Measurements from ENCODE around the gene PIH1D1. TPM values are rescaled to one million over a fixed set of nuclear protein-coding genes. Genes with fewer than 3 reads are reported as not detected.

PIH1D1 gene
- total RNA-seq, 1 donor from 2014 or later = 124 TPM

GRCh38 chr19:49434907-49435583 is 16.6 kb downstream of the PIH1D1 start:
- no peaks in the 10 kb centered on the region for H3K9me3 Mint-ChIP-seq
- H3K4me3 Mint-ChIP-seq = no peak overlapping the region
- H3K27ac Mint-ChIP-seq = no peak overlapping the region
- no peaks in the 10 kb centered on the region for H3K36me3 Mint-ChIP-seq (ENCODE audit: low read depth)
- DNase-seq (ENCODE audit: low spot score) = no peak
- intact Hi-C loops (cut with micrococcal nuclease) = no loop called here
- H3K4me1 Mint-ChIP-seq (ENCODE audit: low read depth) = peaks cover 15% of the 10 kb centered on the region
- peaks cover 89% of the 10 kb centered on the region for H3K27me3 Mint-ChIP-seq (ENCODE audit: insufficient read depth)

DNA sequence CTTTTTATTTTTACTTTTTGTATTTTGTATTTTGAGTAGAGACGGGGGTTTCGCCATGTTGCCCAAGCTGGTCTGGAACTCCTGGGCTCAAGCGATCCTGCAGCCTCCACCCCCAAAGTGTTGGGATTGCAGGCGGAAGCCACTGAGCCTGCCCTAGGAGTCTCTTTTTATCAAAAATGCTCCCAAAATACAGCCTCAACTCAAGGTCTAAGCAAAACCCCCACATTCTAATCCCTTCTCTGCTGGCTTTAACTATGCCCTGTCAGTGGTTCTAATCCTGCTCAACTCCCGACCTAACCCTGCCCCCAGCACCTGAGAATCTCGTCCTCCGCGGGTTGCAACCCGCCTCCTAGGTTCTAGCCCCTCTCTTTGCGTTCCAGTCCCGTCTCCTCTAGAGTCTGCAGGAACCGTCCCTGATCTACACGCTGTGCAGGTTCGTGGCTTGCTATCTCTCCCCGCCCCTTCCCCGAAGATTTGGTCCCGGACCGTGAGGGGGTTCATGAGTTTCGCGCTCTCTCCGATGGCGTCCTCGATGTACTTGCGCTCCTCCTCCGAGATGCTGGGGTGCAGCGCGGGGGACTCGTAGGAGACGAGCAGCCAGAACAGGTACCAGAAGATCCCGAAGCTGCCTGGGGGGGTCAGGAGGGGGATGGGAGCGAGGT is 18.2 kb downstream of the PIH1D1 start:
- no peaks in the 10 kb centered on the region for H3K36me3 Mint-ChIP-seq (ENCODE audit: low read depth)
- no peak overlapping the region for H3K27ac Mint-ChIP-seq
- no peak for DNase-seq (ENCODE audit: low spot score)
- intact Hi-C loops (cut with micrococcal nuclease) = loop anchor here (2.0 kb wide), 1 partner anchor 71 kb away; the partner anchor contains the start of genes DKKL1 and TEAD2
- no peaks in the 10 kb centered on the region for H3K9me3 Mint-ChIP-seq
- no peak overlapping the region for H3K4me3 Mint-ChIP-seq
- H3K4me1 Mint-ChIP-seq (ENCODE audit: low read depth) = peaks cover 20% of the 10 kb centered on the region
- peaks cover 87% of the 10 kb centered on the region for H3K27me3 Mint-ChIP-seq (ENCODE audit: insufficient read depth)

DNA sequence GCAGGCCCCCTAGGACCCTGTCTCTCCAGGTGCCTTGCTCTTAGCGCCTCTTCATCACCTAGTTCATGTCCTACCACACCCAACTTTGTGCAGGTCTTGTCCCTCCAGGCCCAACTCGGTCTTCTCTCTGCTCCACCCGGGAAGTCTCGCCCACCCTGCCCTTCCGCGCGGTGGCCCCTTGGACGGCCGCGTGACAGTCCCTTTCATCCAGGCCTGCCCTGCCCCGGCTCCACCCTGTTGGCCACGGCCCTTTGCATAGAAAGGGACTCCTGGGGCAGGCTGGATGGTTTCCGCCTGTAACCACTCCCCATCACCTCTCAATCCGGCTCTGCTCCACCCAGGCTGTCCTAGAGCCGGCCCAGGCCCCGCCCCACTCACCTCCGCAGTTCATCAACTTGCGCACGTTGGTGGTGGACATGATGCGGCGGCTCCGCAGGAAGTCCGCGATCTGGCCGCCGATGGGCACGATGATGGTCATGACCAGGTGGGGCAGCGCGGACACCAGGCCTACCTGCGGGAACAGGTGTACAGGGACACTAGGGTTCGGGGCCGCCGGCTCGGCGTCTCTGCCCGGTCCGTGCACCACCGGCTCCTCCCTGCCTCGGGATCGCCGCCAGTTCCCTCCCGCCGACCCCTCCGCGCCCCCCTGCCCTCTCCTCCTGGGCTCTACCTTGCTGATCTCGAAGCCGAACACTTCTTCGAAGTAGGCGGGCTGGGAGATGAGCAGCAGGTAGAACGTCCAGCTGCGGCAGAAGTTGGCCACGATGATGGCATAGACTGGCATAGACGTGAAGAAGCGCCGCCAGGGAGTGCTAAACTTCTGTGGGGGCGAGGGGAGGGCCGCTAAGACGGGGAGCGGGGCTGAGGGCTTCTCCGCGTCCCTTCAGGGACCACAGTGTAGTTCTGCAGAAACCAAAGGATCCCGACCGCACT is 19.2 kb downstream of the PIH1D1 start:
- no peaks in the 10 kb centered on the region for H3K9me3 Mint-ChIP-seq
- intact Hi-C loops (cut with micrococcal nuclease) = loop anchor here (2.0 kb wide), 1 partner anchor 70 kb away; the partner anchor contains the start of genes DKKL1 and TEAD2
- H3K4me1 Mint-ChIP-seq (ENCODE audit: low read depth) = peaks cover 28% of the 10 kb centered on the region
- no peak for DNase-seq (ENCODE audit: low spot score)
- H3K27me3 Mint-ChIP-seq (ENCODE audit: insufficient read depth) = peaks cover 85% of the 10 kb centered on the region
- no peaks in the 10 kb centered on the region for H3K36me3 Mint-ChIP-seq (ENCODE audit: low read depth)
- no peak overlapping the region for H3K4me3 Mint-ChIP-seq
- no peak overlapping the region for H3K27ac Mint-ChIP-seq

DNA sequence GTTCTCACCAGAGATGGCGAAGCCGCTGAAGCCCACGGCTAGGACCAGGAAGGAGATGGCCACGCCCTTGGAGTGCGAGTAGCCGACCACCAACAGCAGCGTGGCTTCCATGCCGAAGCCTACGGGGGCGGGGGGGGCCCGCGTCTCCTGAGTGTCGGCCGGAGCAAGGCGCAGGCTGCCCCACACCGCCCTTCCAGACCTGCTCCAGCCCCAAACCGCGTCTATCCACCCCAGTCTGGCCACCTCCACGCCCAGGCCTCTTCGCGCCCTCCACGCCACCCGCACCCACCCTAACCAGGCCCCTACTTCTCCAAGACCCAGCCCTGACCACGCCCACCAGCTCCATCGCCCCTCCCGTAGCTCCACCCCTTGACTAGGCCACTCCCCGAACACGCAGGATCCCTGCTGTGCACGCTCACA is 20.3 kb downstream of the PIH1D1 start:
- intact Hi-C loops (cut with micrococcal nuclease) = loop anchor here (1.0 kb wide), 2 partner anchors 9 to 10 kb away; partner anchors contain the start of gene SLC17A7
- H3K27ac Mint-ChIP-seq = no peak overlapping the region
- peaks cover 30% of the 10 kb centered on the region for H3K4me1 Mint-ChIP-seq (ENCODE audit: low read depth)
- H3K36me3 Mint-ChIP-seq (ENCODE audit: low read depth) = no peaks in the 10 kb centered on the region
- DNase-seq (ENCODE audit: low spot score) = no peak
- peaks cover 85% of the 10 kb centered on the region for H3K27me3 Mint-ChIP-seq (ENCODE audit: insufficient read depth)
- H3K4me3 Mint-ChIP-seq = no peak overlapping the region
- no peaks in the 10 kb centered on the region for H3K9me3 Mint-ChIP-seq

GRCh38 chr19:49430678-49431329 is 20.8 kb downstream of the PIH1D1 start:
- Mint-ChIP-seq H3K36me3 (ENCODE audit: low read depth) (no peaks in the 10 kb centered on the region), H3K27me3 (ENCODE audit: insufficient read depth) (peaks cover 85% of the 10 kb centered on the region), H3K4me1 (ENCODE audit: low read depth) (peaks cover 31% of the 10 kb centered on the region), H3K4me3 (no peak overlapping the region), H3K27ac (no peak overlapping the region), H3K9me3 (no peaks in the 10 kb centered on the region)
- DNase-seq (ENCODE audit: low spot score) = no peak
- intact Hi-C loops (cut with micrococcal nuclease) = loop anchor here (1.0 kb wide), 3 partner anchors 9 to 39 kb away; partner anchors contain the start of gene SLC17A7

DNA sequence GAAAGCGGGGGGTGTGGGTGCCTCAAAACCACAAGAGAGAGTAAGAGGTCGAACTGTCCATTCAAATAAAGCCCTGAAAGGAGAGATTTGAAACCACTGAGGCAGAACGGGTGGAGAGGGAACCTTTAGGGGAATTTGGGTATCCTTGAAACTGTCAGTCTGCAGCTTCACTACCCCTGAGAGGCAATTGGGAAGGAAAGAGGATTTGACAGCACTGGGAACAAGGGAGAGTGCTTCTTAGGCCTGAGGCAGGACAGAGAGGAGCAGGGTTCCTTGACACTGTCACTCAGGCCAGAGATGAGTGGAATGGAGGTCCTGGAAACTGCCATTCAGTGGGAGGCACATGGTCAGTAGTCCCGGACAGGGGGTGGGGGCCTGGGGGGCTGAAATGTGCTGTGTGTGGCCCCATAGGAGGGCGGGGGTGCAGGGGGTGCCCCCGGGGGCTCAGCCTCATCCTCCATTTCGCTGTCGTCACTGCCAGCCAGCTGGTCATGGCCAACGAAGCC is 21.4 kb downstream of the PIH1D1 start:
- Mint-ChIP-seq H3K9me3 (no peaks in the 10 kb centered on the region), H3K4me3 (no peak overlapping the region), H3K4me1 (ENCODE audit: low read depth) (peaks cover 35% of the 10 kb centered on the region), H3K36me3 (ENCODE audit: low read depth) (no peaks in the 10 kb centered on the region), H3K27ac (no peak overlapping the region), H3K27me3 (ENCODE audit: insufficient read depth) (peaks cover 85% of the 10 kb centered on the region)
- DNase-seq (ENCODE audit: low spot score) = no peak
- intact Hi-C loops (cut with micrococcal nuclease) = loop anchor here (1.0 kb wide), 1 partner anchor 38 kb away; no protein-coding TSS in a partner anchor

GRCh38 chr19:49428547-49429451 is 22.8 kb downstream of the PIH1D1 start:
- no peaks in the 10 kb centered on the region for H3K36me3 Mint-ChIP-seq (ENCODE audit: low read depth)
- no peaks in the 10 kb centered on the region for H3K9me3 Mint-ChIP-seq
- no peak overlapping the region for H3K4me3 Mint-ChIP-seq
- H3K4me1 Mint-ChIP-seq (ENCODE audit: low read depth) = peaks cover 39% of the 10 kb centered on the region
- DNase-seq (ENCODE audit: low spot score) = no peak
- intact Hi-C loops (cut with micrococcal nuclease) = no loop called here
- H3K27ac Mint-ChIP-seq = no peak overlapping the region
- peaks cover 86% of the 10 kb centered on the region for H3K27me3 Mint-ChIP-seq (ENCODE audit: insufficient read depth)

GRCh38 chr19:49427855-49428546 is 23.6 kb downstream of the PIH1D1 start:
- Mint-ChIP-seq H3K27ac (no peak overlapping the region), H3K9me3 (no peaks in the 10 kb centered on the region), H3K27me3 (ENCODE audit: insufficient read depth) (peaks cover 83% of the 10 kb centered on the region), H3K4me1 (ENCODE audit: low read depth) (peaks cover 44% of the 10 kb centered on the region), H3K36me3 (ENCODE audit: low read depth) (no peaks in the 10 kb centered on the region), H3K4me3 (peak overlapping the region; percentile 13)
- no peak for DNase-seq (ENCODE audit: low spot score)
- intact Hi-C loops (cut with micrococcal nuclease) = no loop called here

- Mint-ChIP-seq H3K4me1 (ENCODE audit: low read depth) (peaks cover 50% of the 10 kb centered on the region), H3K4me3 (no peak overlapping the region), H3K36me3 (ENCODE audit: low read depth) (no peaks in the 10 kb centered on the region), H3K27ac (no peak overlapping the region), H3K9me3 (no peaks in the 10 kb centered on the region), H3K27me3 (ENCODE audit: insufficient read depth) (peaks cover 83% of the 10 kb centered on the region)
- DNase-seq (ENCODE audit: low spot score) = no peak
- intact Hi-C loops (cut with micrococcal nuclease) = no loop called here
These were observed 24.3 kb downstream of the PIH1D1 start for GRCh38 chr19:49427339-49427738.

- no peak overlapping the region for H3K27ac Mint-ChIP-seq
- peaks cover 60% of the 10 kb centered on the region for H3K4me1 Mint-ChIP-seq (ENCODE audit: low read depth)
- no peak for DNase-seq (ENCODE audit: low spot score)
- no peaks in the 10 kb centered on the region for H3K9me3 Mint-ChIP-seq
- intact Hi-C loops (cut with micrococcal nuclease) = no loop called here
- H3K36me3 Mint-ChIP-seq (ENCODE audit: low read depth) = peaks cover 2% of the 10 kb centered on the region
- H3K4me3 Mint-ChIP-seq = no peak overlapping the region
- peaks cover 85% of the 10 kb centered on the region for H3K27me3 Mint-ChIP-seq (ENCODE audit: insufficient read depth)
These were observed 25.6 kb downstream of the PIH1D1 start for GRCh38 chr19:49425922-49426592.

- DNase-seq (ENCODE audit: low spot score) = no peak
- H3K9me3 Mint-ChIP-seq = no peaks in the 10 kb centered on the region
- no peak within 1 kb of the TSS for H3K27ac Mint-ChIP-seq
- peaks cover 61% of the 10 kb centered on the region for H3K4me1 Mint-ChIP-seq (ENCODE audit: low read depth)
- H3K27me3 Mint-ChIP-seq (ENCODE audit: insufficient read depth) = peaks cover 86% of the 10 kb centered on the region
- H3K4me3 Mint-ChIP-seq = no peak within 1 kb of the TSS
- peaks cover 2% of the 10 kb centered on the region for H3K36me3 Mint-ChIP-seq (ENCODE audit: low read depth)
- intact Hi-C loops (cut with micrococcal nuclease) = no loop called here
These were observed 26.4 kb downstream of the PIH1D1 start, which contains the start of gene GFY for GRCh38 chr19:49425178-49425577. Gene GFY (plus strand): TSS chr19:49425388. CDS start chr19:49426431, 1,043 bp downstream.
